Neuronal stem cell (in vitro differentiated cells): ENCODE data around the gene SLCO3A1.
A peak's percentile ranks its signal among the peaks of the same experiment; 100 is the strongest.
"Not testable (repeated sequence)": the region's sequence is repeated elsewhere in the genome, so short reads cannot be mapped to it uniquely, and the experiment has no call there.

ENCODE experiments used
- DNase-seq: peaks from one replicate; pipeline ENCODE4 v3.0.0-alpha.2; 2013; ENCODE audit warnings: low spot score
- H2AFZ ChIP-seq: one replicate; pipeline ENCODE4 v1.6.1; 2013; ENCODE audit warnings: mild to moderate bottlenecking, low read length, inconsistent platforms
- H2AK5ac ChIP-seq: 2 replicates; pipeline ENCODE4 v1.6.1; 2013; ENCODE audit warnings: low read depth, mild to moderate bottlenecking, inconsistent platforms, low read length, moderate library complexity, mixed read lengths
- H2BK120ac ChIP-seq: 2 replicates; pipeline ENCODE4 v1.6.1; 2013; ENCODE audit warnings: low read depth, mild to moderate bottlenecking, inconsistent platforms, low read length, moderate library complexity, mixed read lengths
- H2BK12ac ChIP-seq: one replicate; pipeline ENCODE4 v1.6.1; 2013; ENCODE audit warnings: low read length, inconsistent platforms
- H2BK15ac ChIP-seq: 2 replicates; pipeline ENCODE4 v1.6.1; 2013; ENCODE audit warnings: mild to moderate bottlenecking, low read length, inconsistent platforms, mixed read lengths
- H2BK5ac ChIP-seq: one replicate; pipeline ENCODE4 v1.6.1; 2013; ENCODE audit warnings: inconsistent platforms, mild to moderate bottlenecking, low read length, moderate library complexity
- H3K14ac ChIP-seq: one replicate; pipeline ENCODE4 v1.6.1; 2013; ENCODE audit warnings: low read length, inconsistent platforms
- H3K18ac ChIP-seq: 2 replicates; pipeline ENCODE4 v1.6.1; 2013; ENCODE audit warnings: low read length, inconsistent platforms
- H3K23ac ChIP-seq: 2 replicates; pipeline ENCODE4 v1.6.1; 2013; ENCODE audit warnings: low read depth, mild to moderate bottlenecking, mixed read lengths, low read length, inconsistent platforms; ENCODE audit not compliant: poor library complexity
- H3K27ac ChIP-seq: replicated peaks from 3 replicates; pipeline ENCODE4 v1.5.1; 2013; ENCODE audit warnings: low read length, inconsistent platforms
- H3K27me3 ChIP-seq, 3 experiments: 2 replicates each; pipeline ENCODE4 v1.6.1; 2013; ENCODE audit warnings: low read length in 3 of 3, mild to moderate bottlenecking in 2 of 3, inconsistent platforms in 1 of 3, low read depth in 1 of 3, mixed read lengths in 1 of 3, moderate library complexity in 1 of 3; ENCODE audit not compliant: control insufficient read depth in 3 of 3, insufficient read depth in 3 of 3
- H3K36me3 ChIP-seq, 2 donors: replicated peaks in 1 of 2; 2 replicates each; pipeline ENCODE4 v1.6.1; 2013; ENCODE audit warnings: low read length in 2 of 2; ENCODE audit not compliant: control insufficient read depth in 2 of 2, insufficient read depth in 2 of 2
- H3K4ac ChIP-seq: 2 replicates; pipeline ENCODE4 v1.6.1; 2013; ENCODE audit warnings: inconsistent platforms, mild to moderate bottlenecking, low read length, moderate library complexity
- H3K4me1 ChIP-seq, 2 donors: 1 replicate in 1 of 2; 2 replicates in 1 of 2; pipeline ENCODE4 v1.6.1; 2013; ENCODE audit warnings: low read length in 2 of 2, low read depth in 1 of 2; ENCODE audit not compliant: control insufficient read depth in 2 of 2, insufficient read depth in 1 of 2
- H3K4me2 ChIP-seq: one replicate; pipeline ENCODE4 v1.6.1; 2013; ENCODE audit warnings: mild to moderate bottlenecking, low read length, inconsistent platforms; ENCODE audit not compliant: insufficient read depth, poor library complexity, severe bottlenecking
- H3K4me3 ChIP-seq, 2 donors: 2 replicates each; pipeline ENCODE4 v1.5.1; 2013; ENCODE audit warnings: low read length in 2 of 2, mild to moderate bottlenecking in 2 of 2, inconsistent platforms in 1 of 2, moderate library complexity in 1 of 2
- H3K79me1 ChIP-seq: one replicate; pipeline ENCODE4 v1.6.1; 2013; ENCODE audit warnings: low read depth, mild to moderate bottlenecking, inconsistent platforms, low read length, moderate library complexity
- H3K9ac ChIP-seq: one replicate; pipeline ENCODE4 v1.6.1; 2013; ENCODE audit warnings: mild to moderate bottlenecking, low read depth, low read length, inconsistent platforms; ENCODE audit not compliant: poor library complexity
- H3K9me3 ChIP-seq, 2 donors: replicated peaks in 1 of 2; 2 replicates each; pipeline versions ENCODE3 to v1.6.1; 2013; ENCODE audit warnings: low read length in 2 of 2, mild to moderate bottlenecking in 2 of 2, inconsistent platforms in 1 of 2, low read depth in 1 of 2, mixed read lengths in 1 of 2, moderate library complexity in 1 of 2; ENCODE audit not compliant: control insufficient read depth in 2 of 2, insufficient read depth in 1 of 2
- H4K8ac ChIP-seq: one replicate; pipeline ENCODE4 v1.6.1; 2013; ENCODE audit warnings: low read depth, mild to moderate bottlenecking, inconsistent platforms, low read length, moderate library complexity
- H4K91ac ChIP-seq: one replicate; pipeline ENCODE4 v1.6.1; 2013; ENCODE audit warnings: low read length, low read depth, mild to moderate bottlenecking, inconsistent platforms; ENCODE audit not compliant: poor library complexity
- WGBS, 2 donors: extraction: QIAGEN DNeasy Blood & Tissue Kit; methylation state at CpG; one replicate each; pipeline ENCODE4 v1.1.7; 2013; ENCODE audit warnings: missing lambda C conversion rate in 2 of 2, mixed read lengths in 1 of 2; ENCODE audit not compliant: insufficient read length in 2 of 2, insufficient replicate concordance in 1 of 2; ENCODE audit errors: extremely low coverage in 2 of 2; 5-methylcytosine and 5-hydroxymethylcytosine counted together

SLCO3A1 gene

DNA sequence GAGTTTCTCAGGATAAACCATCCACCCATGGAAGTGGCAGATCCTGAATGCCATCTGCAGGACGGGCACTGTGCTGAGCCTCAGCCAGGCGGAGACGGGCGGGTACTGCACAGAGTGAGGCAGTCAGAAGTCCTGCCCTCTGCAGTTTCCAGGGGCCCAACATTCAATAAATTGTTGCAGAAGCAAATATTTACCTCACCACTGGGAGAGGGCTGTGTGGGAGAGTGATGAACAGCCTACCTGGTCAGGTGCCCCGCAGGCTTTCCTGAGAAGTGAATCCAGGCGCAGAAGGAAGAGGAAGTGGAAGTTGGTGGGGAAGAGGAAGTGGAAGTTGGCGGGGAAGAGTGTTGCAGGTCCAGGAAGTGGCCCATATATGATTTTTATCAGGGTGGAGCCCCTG lies 100.8 kb downstream of the SLCO3A1 start:
- no peaks in the 10 kb centered on the region for H3K36me3 ChIP-seq
- H3K27ac ChIP-seq: no peak overlapping the region
- no peak overlapping the region for H2AK5ac ChIP-seq
- no peak overlapping the region for H3K23ac ChIP-seq
- DNase-seq: no peak
- H2BK12ac ChIP-seq: no peak overlapping the region
- no peaks in the 10 kb centered on the region for H3K27me3 ChIP-seq
- no peak overlapping the region for H3K4me2 ChIP-seq
- no peak overlapping the region for H2AFZ ChIP-seq
- H3K4me3 ChIP-seq: no peak overlapping the region
- H2BK15ac ChIP-seq: no peak overlapping the region
- H3K18ac ChIP-seq: peak overlapping the region; percentile 50
- H3K4me1 ChIP-seq: peaks cover 0 to 7% of the 10 kb centered on the region in 2 donors
- no peak overlapping the region for H2BK5ac ChIP-seq
- no peak overlapping the region for H4K91ac ChIP-seq
- no peak overlapping the region for H3K4ac ChIP-seq
- H3K79me1 ChIP-seq: peaks cover 1% of the 10 kb centered on the region
- 100% methylated on average over 1 of the region's 7 CpGs; no CpG with 5 or more reads in 1 of the 2 donors for WGBS, 2 donors
- no peaks in the 10 kb centered on the region for H3K9me3 ChIP-seq
- H4K8ac ChIP-seq: no peak overlapping the region
- H3K9ac ChIP-seq: no peak overlapping the region
- no peak overlapping the region for H2BK120ac ChIP-seq
- no peak overlapping the region for H3K14ac ChIP-seq

DNA sequence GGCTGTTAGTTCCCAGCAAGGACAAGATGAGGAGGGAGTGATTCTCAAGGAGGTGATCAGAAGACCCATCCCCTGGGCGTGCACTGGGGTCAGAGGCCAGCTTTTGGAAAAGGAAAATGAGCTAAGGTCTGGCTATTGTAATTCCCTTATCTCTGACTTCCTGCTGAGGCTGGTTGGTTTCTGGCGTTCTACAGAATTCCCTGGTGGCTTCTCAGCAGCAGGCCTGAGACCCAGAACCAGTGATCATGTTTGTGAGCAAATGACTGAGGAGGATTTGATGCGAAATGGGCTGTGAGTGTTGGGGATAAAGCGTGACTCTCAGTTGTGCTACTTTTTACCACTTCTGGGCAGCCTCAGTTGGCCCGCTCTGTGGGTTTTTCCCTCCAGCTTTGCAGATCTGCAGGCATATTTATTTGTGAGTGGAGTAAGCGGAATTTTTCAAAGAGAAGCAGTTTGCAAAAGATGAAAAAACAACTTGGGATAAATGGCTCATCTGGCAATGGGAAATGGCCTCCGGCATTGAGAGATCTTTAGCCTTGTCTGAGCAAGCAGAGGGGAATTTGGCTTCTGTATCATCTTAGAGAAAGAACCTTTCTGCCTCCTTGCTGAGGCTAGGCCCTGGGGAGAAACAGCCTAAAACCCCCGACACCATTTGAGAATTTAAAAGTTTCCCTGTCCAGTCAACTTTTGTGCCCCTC lies 102.7 kb downstream of the SLCO3A1 start:
- Histone ChIP-seq H4K91ac (no peak overlapping the region), H3K9ac (no peak overlapping the region), H3K4me1 (peaks cover 0 to 4% of the 10 kb centered on the region in 2 donors), H3K36me3 (no peaks in the 10 kb centered on the region), H2BK120ac (no peak overlapping the region), H3K14ac (no peak overlapping the region), H2BK12ac (no peak overlapping the region), H2AFZ (no peak overlapping the region), H3K9me3 (no peaks in the 10 kb centered on the region), H3K4me3 (no peak overlapping the region), H3K79me1 (peaks cover 1% of the 10 kb centered on the region), H2BK5ac (no peak overlapping the region), H3K4ac (no peak overlapping the region), H3K27me3 (no peaks in the 10 kb centered on the region), H2BK15ac (no peak overlapping the region), H3K18ac (no peak overlapping the region), H2AK5ac (no peak overlapping the region), H3K23ac (no peak overlapping the region), H3K27ac (peak overlapping the region; percentile 65), H3K4me2 (no peak overlapping the region), H4K8ac (no peak overlapping the region)
- DNase-seq: no peak
- WGBS, 2 donors: no CpG with 5 or more reads among the region's 8 CpGs

DNA sequence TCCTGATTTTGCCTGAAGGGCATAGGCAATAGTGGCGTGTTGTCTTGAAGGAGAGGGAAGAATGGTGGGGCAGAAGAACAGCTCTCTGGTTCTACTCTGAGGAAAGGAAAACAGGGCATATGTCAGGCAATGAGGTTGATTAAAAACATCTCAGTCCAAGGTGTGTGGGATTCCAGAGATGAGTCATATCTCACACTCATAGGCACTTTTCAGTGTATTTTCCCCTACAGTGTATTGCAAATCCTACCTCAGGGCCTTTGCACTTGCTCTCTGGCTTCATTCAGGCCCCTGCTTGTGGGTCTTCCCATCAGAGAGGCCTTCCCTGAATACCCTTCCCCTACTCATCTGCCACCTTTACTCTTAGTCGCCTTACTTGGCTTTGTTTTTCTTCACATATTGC lies 107.8 kb downstream of the SLCO3A1 start:
- no peak overlapping the region for H2AFZ ChIP-seq
- WGBS, 2 donors: no CpG with 5 or more reads among the region's 2 CpGs
- H4K91ac ChIP-seq: no peak overlapping the region

DNA sequence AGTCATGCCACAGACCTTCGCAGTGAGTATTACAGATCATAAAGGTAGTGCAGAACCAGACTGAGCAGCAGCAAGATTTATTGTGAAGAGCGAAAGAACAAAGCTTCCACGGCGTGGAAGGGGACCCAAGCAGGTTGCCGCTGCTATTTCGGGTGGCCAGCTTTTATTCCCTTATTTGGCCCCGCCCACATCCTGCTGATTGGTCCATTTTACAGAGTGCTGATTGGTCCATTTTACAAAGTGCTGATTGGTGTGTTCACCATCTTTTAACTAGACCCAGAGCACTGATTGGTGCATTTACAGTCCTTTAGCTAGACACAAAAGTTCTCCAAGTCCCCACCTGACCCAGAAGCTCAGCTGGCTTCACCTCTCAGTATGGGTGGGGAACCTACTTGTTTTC lies 110.2 kb downstream of the SLCO3A1 start:
- H4K8ac ChIP-seq, H3K27me3 ChIP-seq, H3K79me1 ChIP-seq, H3K4ac ChIP-seq, H3K9ac ChIP-seq, H2BK15ac ChIP-seq, H2AFZ ChIP-seq, H3K14ac ChIP-seq, H3K4me2 ChIP-seq, H2AK5ac ChIP-seq, H2BK120ac ChIP-seq, H3K27ac ChIP-seq, DNase-seq, H4K91ac ChIP-seq, H3K36me3 ChIP-seq, H3K23ac ChIP-seq, H3K4me3 ChIP-seq, H3K9me3 ChIP-seq, H2BK12ac ChIP-seq, H2BK5ac ChIP-seq: not testable (repeated sequence)
- peak overlapping the region; percentile 45 for H3K18ac ChIP-seq
- peaks cover 0 to 14% of the 10 kb centered on the region in 2 donors for H3K4me1 ChIP-seq
- no CpG with 5 or more reads among the region's 7 CpGs for WGBS, 2 donors

More for the DNA sequence above, 107.8 kb downstream of the SLCO3A1 start:
- H3K27me3 ChIP-seq: no peaks in the 10 kb centered on the region
- H2BK12ac ChIP-seq: no peak overlapping the region
- no peak for DNase-seq
- no peaks in the 10 kb centered on the region for H3K36me3 ChIP-seq
- peaks cover 0 to 2% of the 10 kb centered on the region in 2 donors for H3K9me3 ChIP-seq
- peaks cover 0 to 14% of the 10 kb centered on the region in 2 donors for H3K4me1 ChIP-seq
- no peak overlapping the region for H3K9ac ChIP-seq
- no peak overlapping the region for H2AK5ac ChIP-seq
- H3K23ac ChIP-seq: no peak overlapping the region
- H2BK15ac ChIP-seq: no peak overlapping the region
- no peak overlapping the region for H3K27ac ChIP-seq
- H3K4ac ChIP-seq: no peak overlapping the region
- H3K4me3 ChIP-seq: no peak overlapping the region
- H2BK120ac ChIP-seq: no peak overlapping the region
- H3K4me2 ChIP-seq: no peak overlapping the region
- no peaks in the 10 kb centered on the region for H3K79me1 ChIP-seq
- H3K18ac ChIP-seq: no peak overlapping the region
- H4K8ac ChIP-seq: no peak overlapping the region
- H3K14ac ChIP-seq: no peak overlapping the region
- H2BK5ac ChIP-seq: no peak overlapping the region
